ENCODE data around the gene EFHC2. TPM values are rescaled to one million over a fixed set of nuclear protein-coding genes. Genes with fewer than 3 reads are reported as not detected.
"Not testable (repeated sequence)": the region's sequence is repeated elsewhere in the genome, so short reads cannot be mapped to it uniquely, and the experiment has no call there.

The EFHC2 gene
- total RNA-seq, 1 donor from 2014 or later: under 0.01 TPM

DNA sequence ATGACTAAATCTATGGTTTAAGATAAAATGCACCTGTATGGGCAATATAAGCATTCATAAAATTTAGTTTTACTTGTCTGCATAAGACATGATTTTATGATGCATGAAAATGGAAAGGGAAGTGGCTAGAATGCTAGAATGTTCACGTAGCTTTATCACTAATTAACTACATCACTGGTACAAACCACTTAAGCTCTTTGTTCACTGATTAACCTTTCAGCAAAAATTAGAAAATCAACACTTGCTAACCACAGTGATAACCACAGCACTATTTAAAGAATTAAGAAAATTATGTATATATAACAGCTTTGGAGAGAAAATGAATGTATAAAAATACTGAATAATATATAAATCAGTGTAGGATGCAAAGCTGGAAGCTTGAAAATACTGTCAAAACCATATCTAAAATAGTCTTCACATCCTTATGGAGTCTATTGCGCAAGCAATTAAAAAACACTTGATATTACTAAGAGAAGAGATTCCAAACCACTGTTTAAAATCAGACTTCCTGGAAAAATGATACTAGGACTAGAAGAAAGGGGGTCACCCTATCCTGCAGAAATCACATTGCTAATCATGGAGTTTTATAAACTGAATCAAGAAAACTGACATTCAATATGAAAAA is 51.9 kb downstream of the EFHC2 start:
- no peak for DNase-seq (ENCODE audit: low read depth, low spot score)

DNA sequence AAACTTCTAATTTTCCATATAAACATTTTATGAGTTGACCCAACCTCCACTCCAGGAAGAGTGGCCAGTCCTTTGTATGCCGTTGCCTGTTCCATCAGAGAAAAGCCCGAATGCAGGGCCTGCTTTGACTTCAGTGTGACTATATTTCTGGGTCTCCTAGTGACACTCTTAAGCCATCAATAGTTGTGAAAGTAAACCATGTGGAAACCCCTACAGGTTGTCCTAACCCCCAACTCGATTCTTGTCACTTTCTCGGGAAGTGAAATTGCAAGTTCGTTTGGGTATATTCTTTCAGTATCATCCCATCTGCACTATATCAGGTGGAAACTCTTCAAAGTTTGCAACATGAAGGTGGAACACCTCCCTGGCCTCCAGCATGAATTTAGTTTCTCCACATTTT is 52.8 kb downstream of the EFHC2 start:
- DNase-seq (ENCODE audit: low read depth, low spot score): no peak

DNA sequence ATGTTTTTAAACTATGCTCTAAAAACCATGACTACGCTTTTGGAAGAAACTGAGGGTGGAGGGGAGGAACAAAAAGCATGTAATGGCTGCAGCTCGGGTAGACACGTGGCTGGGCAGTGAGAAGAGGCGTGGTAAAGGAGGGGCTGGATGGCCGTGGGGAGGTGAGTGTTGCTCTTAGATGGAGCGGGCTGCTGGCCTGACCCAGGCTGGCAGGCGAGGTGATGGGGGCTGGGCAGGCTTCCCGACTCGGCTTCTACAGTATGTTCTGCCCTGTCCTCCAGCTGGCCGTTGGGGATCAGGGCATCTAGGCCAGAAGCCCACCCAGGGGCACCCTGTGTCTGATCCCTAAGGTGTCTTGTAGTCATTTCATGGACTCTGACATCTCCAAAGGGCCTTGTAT is 60.7 kb downstream of the EFHC2 start:
- no peak for DNase-seq (ENCODE audit: low read depth, low spot score)

DNA sequence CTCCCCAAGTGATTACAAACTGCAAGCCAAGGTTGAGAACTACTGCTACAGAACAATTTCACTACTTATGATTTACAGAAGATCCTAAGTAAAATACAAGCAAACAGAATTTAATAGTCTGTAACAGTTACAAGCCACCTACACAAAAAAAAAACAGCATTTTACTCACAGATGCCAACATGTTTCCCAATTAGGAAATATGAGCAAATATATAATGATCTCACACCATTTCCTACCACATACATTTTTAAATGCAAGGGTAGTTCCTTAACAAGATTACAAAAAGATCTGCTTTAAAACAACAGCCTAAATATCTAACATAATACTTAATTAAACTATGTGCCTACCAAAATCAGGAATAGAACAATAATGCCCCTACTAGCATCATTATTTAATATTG is 63.4 kb downstream of the EFHC2 start:
- DNase-seq (ENCODE audit: low read depth, low spot score): no peak

DNA sequence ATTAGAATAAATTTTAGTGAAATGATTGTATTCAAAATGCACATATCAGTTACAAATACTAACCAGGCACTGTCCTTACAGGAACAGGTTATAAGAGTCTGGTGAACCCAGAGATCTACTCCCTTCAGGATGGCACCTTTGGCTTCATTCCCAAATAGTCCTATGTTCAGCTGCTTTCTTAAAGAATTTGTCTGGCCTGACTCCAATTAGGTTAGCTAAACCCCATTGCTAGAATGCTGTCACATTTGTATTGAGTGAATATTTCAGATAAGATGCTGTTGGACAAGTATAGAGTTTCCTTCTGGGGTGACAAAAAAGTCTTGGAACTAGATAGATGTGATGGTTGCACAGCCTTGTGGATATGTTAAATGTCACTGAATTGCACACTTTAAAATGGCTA is 69.4 kb downstream of the EFHC2 start:
- no peak for DNase-seq (ENCODE audit: low read depth, low spot score)

DNA sequence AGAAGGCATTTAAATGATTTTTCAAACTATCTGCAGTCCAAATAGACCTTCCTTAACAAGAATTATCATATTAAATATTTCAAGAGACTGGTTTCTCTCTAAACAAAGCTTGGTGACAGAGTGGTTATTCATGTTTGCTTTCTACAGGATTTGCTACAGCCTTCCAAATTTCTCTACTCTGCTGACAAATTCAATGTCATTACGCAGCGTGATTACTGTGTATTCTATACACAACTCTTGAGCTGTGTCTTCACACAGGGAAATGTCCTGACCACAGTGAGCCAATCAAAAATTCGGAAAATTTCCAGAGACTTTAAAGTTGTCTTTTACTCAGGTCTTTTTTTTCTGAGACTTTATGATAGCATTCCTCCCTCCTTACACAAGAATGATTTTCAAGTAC is 75.6 kb downstream of the EFHC2 start:
- no peak for DNase-seq (ENCODE audit: low read depth, low spot score)

DNA sequence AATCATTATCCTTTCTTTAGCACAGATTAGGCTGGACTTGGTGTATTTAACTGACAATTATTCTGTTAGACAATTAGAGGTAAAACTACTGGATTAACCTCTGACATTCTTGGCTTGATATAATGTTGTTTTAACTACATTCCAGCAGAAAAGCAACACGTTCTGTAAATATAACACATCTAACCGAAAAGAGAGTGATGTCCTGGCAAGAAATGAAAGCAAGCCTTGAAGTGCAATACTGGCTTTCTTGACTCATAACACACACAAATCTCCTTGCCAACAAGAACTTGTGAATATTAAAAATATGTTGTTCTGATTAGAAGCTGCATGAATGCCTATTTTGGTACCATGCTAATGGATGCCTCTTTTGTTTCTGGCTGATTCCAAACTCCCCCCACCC is 76.4 kb downstream of the EFHC2 start:
- DNase-seq (ENCODE audit: low read depth, low spot score): no peak

DNA sequence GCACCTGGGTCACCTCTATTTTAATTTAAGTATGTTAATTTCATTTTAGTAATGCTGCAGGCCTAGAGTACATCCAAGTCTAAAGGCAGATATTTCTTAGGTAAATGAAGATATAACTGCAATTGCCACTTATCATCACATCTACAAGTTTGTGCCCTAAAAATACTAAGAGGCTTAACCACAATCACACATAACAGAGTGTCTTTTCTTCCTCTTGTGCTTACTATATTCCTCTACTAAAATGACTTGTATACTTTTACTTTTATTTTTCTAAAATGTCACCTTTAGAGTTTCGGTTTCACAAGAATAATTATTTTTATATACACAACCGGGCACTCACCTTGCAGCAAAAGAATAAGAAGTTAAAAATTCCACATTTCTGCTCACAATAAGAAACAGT is 77.9 kb downstream of the EFHC2 start:
- no peak for DNase-seq (ENCODE audit: low read depth, low spot score)

DNA sequence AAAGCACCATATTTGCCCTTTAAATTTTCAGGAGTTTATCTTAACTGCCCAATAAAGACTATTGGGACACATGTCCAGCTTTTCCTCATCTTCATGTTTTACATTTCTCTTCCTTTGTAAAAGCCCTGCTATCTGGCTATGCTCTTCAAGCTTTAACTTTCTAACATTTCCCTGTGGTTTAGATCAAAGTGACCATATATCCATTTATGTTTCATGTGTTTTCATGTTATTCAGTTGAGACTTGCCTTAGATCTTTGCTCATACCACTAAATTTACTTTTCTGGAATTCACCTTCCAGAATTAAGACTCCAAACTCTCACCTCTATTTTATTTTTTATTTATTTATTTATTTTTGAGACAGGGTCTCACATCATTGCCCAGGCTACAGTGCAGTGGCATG is 78.5 kb downstream of the EFHC2 start:
- DNase-seq (ENCODE audit: low read depth, low spot score): no peak

DNA sequence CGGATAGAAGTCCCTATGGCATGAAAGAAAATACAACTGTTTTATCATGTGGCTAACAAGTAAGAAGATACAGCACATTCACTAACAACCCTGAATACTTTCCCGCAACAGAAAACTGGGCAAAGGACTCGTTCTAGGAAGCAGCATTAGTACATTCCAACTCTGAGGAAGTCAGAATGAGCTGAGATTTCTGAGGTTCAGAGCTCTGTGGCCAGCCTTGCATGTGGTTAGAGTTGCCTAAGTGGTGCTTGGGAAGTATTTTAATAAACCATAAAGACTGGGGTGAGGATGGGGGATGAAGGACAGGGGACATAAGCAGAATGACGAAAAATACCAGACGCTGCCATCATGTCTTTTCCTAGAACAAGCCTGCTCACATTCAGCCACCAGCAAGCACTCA is 82.2 kb downstream of the EFHC2 start:
- DNase-seq (ENCODE audit: low read depth, low spot score): no peak

DNA sequence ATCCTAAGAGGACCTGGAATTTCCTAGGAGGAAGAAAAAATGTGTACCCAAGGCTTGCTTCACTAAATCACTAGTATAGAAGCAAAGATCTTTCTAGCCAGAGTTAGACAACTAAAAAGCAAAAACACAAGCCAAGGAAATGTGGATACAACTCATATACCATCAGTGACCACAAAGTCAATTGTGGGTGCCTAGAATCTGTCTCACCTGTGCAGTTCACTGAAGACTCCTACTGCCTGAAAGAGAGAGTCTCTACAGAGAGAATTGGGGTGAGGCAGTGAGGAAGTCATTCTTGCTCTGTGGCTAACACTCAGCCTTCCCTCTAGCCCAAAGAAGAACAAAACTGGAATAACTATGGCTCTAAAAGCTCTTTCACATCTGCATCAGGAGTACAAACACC is 82.9 kb downstream of the EFHC2 start:
- no peak for DNase-seq (ENCODE audit: low read depth, low spot score)

DNA sequence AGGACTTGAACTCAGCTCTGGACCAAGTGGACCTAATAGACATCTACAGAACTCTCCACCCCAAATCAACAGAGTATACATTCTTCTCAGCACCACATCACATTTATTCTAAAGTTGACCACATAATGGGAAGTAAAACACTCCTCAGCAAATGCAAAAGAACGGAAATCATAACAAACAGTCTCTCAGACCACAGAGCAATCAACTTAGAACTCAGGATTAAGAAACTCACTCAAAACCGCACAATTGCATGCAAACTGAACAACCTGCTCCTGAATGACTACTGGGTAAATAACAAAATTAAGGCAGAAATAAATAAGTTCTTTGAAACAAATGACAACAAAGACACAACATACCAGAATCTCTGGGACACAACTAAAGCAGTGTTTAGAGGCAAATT is 87.7 kb downstream of the EFHC2 start:
- DNase-seq (ENCODE audit: low read depth, low spot score): not testable (repeated sequence)

DNA sequence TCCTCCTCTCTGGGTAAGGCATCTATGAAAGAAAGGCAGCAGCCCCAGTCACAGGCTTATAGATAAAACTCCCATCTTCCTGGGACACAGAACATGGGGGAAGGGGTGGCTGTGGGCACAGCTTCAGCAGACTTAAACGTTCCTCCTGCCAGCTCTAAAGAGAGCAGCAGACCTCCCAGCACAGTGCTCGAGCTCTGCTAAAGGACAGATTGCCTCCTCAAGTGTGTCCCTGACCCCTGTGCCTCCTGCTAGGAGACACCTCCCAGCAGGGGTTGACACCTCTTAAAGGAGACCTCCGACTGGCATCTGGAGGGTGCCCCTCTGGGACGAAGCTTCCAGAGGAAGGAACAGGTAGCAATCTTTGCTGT is 89.9 kb downstream of the EFHC2 start:
- DNase-seq (ENCODE audit: low read depth, low spot score): no peak

DNA sequence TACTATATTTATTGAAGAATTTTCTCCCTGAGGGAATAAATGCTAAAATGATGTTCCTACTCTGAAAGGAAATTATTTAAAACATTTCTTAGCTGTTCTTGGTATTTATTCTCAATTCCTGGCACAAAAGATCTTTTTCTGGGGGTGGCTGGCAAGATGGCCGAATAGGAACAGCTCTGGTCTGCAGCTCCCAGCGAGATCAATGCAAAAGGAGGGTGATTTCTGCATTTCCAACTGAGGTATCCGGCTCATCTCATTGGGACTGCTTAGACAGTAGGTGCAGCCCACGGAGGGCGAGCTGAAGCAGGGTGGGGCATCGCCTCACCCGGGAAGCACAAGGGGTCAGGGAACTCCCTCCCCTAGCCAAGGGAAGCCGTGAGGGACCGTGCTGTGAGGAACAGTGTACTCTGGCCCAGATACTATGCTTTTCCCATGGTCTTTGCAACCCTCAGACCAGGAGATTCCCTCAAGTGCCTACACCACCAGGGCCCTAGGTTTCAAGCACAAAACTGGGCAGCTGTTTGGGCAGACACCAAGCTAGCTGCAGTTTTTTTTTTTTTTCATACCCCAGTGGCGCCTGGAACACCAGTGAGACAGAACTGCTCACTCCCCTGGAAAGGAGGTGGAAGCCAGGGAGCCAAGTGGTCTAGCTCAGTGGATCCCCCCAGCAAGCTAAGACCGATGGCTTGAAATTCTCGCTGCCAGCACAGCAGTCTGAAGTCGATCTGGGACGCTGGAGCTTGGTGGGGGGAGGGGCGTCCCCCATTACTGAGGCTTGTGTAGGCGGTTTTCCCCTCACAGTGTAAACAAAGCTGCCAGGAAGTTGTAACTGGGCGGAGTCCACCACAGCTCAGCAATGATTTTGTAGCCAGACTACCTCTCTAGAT is 90.5 kb downstream of the EFHC2 start:
- DNase-seq (ENCODE audit: low read depth, low spot score): not testable (repeated sequence)

DNA sequence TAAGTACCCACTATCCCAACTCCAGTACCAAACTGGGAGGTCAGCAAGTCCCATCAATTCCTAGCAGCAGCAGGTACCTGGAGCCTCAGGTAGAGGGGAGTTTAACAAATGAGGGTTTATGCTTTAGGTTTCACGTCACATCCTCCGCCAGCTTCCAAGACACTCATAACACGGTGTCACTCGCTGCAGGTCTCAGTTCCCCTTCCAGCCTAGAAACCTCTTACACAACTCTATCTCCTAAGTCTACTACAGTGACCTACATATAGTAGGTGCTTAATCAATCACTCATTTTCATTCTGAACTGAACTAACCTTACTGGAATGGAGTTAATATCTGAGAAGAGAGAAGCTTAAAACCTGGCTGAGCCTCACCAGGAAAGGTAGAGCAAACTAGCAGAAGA is 96.0 kb downstream of the EFHC2 start:
- DNase-seq (ENCODE audit: low read depth, low spot score): no peak

DNA sequence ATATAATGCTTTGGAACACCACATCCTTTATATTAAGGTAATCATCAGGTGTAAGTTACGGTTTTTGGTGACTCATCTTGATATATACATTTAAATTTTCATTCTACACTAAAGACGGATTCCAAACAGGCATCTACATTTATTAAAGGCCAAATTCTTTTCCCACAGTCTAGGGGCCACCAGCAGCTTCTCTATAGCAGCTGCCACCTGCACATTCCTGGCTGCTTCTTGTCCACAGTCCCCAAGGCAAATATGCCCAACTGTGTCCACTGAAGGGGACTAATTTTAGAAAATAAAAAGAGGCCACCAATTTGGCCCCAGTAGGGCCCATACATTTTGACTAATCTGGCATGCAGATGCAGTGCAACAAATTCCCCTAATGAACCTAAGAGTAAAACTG is 96.6 kb downstream of the EFHC2 start:
- no peak for DNase-seq (ENCODE audit: low read depth, low spot score)

DNA sequence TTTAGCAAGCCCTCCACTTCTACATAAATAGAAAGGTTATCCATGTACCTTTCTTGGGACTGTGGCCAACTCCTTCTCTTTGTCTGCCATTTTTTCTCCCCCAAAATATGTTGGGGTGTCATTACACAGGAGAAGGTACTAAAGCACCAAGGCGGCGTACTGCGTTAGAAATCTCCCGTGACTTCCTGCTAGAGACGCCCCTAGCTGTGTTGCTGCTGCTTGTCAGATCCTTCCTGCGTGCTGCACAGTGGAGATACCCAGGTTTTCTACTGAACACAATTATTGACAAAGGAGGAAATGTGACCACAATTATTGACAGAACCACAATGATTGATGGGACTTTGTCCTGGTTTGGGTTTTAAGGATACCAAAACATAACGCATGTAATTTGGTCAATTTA is 97.7 kb downstream of the EFHC2 start:
- no peak for DNase-seq (ENCODE audit: low read depth, low spot score)

DNA sequence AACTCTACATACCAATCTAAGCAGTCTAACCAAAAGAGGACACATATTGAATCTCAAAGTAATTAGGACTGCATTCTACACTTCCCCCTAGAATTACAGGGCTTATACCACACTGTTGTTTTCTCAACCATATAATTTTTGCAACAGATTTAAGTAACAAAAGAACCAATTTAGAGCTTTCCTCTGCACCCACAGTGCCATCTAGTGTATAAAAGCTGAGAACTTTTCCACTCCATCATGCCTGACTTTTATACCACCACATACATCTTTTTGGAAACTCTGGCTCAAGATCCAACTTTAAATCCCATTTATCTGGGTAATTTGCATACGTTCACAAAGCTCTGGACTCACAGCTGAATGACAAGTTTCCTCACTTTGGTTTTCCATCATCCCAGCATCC is 99.5 kb downstream of the EFHC2 start:
- DNase-seq (ENCODE audit: low read depth, low spot score): no peak

DNA sequence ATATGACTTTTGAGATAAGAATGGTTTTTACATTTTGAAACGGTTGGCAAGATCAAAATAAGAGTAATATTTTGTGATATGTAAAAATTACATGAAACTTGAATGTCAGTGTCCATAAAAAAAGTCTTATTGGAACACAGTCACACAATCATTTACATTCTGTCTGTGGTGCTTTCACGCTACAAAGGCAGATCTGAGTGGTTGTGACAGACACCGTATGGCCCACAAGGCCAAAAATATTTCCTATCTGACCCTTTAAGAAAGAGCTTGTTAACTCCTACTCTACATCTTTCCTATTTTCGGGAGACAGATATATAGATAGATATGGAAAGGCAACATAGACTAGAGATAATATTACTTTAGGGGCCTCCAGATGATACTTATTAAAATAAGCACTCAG is 101.9 kb downstream of the EFHC2 start:
- no peak for DNase-seq (ENCODE audit: low read depth, low spot score)

DNA sequence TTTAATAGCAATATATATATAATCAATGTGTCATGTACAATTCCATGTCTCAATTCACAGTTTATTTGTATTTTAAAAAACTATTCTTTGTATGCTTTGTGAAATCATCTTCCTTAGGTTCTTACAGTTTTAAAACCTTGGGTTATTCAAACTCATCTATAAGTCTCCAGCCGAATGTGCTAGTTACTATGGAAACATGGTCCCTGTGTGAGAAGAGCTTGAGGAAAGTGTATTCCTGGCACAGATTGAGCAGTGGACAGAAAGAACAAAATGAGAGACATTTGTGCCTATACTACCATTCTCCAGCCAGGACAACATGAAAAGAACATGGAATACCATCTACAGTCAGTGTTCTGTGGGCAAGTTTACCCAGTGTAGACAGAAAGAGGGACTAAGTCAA is 103.4 kb downstream of the EFHC2 start:
- DNase-seq (ENCODE audit: low read depth, low spot score): no peak

DNA sequence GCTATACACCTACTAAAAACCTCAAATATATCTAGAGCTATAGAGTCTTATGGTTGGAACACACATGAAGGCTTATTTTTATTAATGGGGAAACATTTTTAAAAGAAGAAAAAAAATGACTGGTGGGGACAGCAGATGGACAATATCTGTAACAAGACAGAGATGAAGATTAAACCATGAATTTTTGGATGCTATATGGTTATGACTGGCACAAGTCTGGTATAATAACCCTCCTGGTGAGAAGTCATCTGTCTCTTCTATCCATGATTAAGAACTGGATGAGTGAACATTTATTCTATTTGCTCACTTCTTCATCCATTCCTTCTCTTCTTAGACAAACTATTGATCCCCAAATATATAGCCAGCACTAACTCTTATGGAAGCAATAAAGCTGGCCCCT is 104.4 kb downstream of the EFHC2 start:
- DNase-seq (ENCODE audit: low read depth, low spot score): no peak

DNA sequence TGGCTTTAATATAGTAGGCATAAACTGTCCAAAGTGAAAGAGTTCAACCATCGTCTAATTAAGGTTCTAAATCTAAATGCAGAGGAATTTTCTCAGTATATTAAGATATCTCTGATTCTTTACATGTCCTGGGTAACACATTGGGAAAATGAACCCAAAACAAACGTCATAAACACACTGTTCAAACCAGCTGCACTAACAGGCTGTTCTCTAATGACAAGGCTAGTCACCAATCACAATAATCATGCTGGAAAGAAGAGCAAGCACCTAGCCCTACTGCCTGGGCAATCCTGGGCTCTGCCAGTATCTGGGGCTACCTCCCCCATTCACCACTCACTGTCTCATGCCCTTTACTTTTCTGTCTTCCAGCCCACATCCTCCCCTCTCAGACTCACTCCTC is 107.9 kb downstream of the EFHC2 start:
- no peak for DNase-seq (ENCODE audit: low read depth, low spot score)

DNA sequence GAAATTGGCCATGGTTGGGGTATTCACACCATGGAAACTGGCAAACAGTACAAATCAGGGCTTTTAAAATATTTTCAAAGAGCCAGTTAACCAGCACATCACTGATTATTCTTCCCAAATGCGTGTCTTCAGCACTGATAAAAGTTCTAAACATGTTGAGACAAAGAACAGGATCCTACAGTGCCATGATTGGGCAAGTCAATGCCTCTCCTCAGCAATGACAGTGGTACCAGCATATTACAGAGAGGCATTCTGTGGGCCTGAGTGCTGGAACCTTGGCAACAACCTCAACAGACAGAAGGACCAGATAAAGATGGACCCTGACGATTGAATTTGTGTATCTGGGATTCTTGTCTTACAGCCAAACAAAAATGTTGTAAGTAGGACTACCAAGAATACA is 108.9 kb downstream of the EFHC2 start:
- DNase-seq (ENCODE audit: low read depth, low spot score): no peak

Measured in pulmonary artery endothelial cell (primary cell).